GM18870 (cell line): ENCODE results near the gene KIR3DL2.
"Not testable (repeated sequence)": the region's sequence is repeated elsewhere in the genome, so short reads cannot be mapped to it uniquely, and the experiment has no call there.

Experiments used
- ATAC-seq: cut with Tn5 transposase; IDR thresholded peaks from one replicate; pipeline ENCODE4 v1.9.1; 2021; ENCODE audit warnings: moderate library complexity; ENCODE audit not compliant: unreplicated experiment

The KIR3DL2 gene

DNA sequence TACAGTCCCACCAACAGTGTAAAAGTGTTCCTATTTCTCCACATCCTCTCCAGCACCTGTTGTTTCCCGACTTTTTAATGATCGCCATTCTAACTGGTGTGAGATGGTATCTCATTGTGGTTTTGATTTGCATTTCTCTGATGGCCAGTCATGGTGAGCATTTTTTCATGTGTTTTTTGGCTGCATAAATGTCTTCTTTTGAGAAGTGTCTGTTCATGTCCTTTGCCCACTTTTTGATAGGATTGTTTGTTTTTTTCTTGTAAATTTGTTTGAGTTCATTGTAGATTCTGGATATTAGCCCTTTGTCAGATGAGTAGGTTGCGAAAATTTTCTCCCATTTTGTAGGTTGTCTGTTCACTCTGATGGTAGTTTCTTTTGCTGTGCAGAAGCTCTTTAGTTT is 13.2 kb downstream of the KIR3DL2 start:
- ATAC-seq: not testable (repeated sequence)

DNA sequence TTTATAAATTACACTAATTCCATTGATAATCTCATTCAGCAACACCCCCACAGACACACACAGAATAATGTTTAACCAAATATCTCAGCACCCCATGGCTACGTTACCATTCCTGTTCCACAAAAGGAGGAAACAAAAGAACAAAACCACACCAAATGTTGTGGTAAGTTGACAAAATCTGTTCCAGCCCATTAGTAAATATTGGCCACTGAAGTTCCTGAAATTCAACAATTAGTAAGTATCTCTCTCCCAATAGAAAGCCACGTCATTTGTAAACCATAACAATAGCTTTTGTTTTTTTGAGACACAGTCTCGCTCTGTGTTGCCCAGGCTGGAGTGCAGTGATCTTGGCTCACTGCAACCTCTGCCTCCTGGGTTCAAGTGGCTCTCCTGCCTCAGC is 21.5 kb downstream of the KIR3DL2 start:
- ATAC-seq: no peak

DNA sequence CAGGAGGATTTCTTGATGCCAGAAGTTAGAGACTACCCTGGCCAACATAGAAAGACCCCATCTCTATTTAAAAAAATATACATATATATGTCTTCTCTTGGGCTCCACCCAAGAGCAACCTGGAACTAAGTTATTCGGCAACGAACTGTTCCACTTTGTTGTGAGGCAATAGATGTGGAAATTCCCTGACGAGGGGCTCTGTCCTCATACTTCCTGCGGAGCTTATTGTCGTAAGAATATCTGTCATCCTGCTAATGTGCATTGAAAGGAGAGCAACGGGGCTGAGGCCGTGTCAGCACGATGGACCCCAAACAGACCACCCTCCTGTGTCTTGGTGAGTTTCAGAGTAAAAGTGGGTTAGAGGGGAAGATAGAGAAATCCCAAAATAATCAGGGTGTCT is 23.7 kb downstream of the KIR3DL2 start, which contains the start of gene FCAR:
FCAR (plus strand) TSS at position 246 of the 400 bp plus-strand sequence; CDS start at position 301, 55 bp downstream.
- no peak for ATAC-seq

DNA sequence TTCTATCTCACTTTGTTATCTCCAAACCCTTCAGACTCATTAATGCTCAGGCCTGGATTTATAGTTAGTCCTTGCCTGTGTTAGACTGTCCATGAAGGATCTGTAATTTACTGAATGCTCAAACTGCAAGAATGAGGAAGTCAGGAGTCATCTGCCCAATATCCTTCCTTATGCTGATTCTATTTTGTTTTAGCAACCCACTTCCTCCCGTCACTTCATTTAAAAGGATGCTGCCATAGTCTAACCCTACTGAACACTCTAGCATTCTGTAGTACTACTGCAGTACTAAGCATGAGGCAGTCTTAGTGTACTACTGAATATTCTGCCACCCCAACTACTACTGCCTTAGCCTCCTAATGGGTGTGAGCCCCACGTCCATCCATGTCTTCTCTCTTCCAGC is 25.3 kb downstream of the KIR3DL2 start:
- ATAC-seq: no peak

DNA sequence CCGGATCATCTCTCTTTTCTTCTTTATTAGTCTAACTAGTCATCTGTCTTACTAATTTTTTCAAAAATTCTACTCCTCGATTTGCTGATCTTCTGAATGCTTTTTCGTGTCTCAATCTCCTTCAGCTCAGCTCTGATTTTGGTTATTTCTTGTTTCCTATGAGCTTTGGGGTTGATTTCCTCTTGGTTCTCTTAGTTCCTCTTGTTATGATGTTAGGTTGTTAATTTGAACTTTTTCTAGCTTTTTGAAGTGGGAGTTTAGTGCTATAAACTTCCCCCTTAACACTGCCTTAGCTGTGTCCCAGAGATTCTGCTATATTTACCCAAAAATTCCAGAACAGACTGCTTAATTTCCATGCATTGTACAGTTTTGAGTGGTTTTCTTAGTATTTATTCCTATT is 27.2 kb downstream of the KIR3DL2 start:
- ATAC-seq: no peak

DNA sequence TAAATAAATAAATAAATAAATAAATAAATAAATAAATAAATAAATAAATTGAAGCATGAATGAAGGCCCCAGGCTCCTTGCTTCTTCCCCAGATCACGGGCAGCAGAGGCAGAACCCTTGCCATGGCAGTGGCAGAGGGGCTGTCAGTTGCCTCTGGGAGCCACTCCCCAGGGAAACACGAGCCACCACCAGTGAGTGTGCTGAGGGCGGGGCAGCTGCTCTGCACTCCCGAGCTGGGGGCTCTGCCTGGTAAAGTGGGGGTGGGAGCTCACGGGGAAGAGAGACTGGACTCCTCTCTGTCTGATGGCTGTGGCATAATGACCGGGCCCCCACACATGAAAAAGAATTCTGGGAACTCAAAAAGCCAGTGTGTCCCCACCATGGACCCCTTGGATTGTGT is 31.6 kb downstream of the KIR3DL2 start:
- ATAC-seq: no peak

DNA sequence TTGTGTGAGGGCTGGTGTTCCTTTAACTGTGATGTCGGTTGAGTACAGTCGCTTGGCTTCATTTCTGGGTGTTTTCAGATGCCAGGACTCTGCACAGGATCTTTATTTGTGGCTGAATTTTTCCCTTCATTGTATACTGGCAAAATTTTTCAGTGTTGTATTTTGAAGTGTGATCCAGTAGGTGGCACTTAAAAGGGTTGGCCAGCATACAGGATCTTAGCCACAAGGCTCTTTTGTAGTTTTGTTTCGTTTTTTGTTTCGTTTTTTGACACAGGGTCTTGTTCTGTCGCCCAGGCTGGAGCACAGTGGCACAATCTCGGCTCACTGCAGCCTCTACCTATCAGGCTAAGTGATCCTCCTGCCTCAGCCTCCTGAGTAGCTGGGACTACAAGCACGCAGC is 32.5 kb downstream of the KIR3DL2 start:
- no peak for ATAC-seq

DNA sequence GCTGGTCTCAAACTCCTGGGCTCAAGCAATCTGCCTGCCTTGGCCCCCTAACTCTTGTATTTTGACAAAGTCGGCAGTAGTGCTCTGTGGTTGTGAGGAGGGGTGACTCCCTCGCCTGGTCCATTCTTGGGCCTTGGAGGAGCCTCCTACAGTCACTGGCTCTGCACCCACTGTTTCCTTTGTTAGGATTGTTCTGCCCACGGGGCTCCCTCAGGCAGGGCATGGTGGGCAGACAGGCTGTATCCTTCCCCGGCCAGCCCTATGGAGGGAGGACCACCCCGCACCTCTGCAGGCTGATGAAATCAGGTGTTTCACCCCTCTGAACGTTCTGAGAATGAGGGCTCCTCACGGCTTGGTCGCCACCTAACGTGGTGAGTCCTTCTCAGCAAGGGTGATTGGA is 33.0 kb downstream of the KIR3DL2 start:
- no peak for ATAC-seq

DNA sequence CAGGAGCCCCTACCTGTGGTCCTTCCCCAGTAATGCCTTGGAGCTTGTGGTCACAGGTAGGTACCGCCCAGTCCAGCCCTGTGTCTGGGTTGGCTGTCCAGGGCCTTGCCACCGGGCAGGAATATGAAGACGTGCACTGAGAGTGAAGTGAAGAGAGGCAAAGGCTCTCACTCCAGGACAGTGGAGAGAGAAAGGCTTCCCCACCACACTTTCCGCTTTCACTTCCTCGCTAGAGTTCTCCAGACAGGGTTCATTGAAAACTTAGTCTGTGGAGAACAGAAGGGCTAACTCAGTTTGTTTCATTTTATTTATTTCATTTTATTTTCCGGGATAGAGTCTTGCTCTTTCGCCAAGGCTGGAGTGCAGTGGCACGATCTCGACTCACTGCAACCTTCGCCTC is 38.0 kb downstream of the KIR3DL2 start:
- no peak for ATAC-seq

DNA sequence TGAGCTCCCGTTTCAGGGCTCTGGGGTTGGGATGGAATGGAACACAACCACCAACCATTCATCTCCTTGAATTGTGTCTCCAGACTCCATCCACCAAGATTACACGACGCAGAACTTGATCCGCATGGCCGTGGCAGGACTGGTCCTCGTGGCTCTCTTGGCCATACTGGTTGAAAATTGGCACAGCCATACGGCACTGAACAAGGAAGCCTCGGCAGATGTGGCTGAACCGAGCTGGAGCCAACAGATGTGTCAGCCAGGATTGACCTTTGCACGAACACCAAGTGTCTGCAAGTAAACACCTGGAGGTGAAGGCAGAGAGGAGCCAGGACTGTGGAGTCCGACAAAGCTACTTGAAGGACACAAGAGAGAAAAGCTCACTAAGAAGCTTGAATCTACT is 39.3 kb downstream of the KIR3DL2 start:
- ATAC-seq: no peak

DNA sequence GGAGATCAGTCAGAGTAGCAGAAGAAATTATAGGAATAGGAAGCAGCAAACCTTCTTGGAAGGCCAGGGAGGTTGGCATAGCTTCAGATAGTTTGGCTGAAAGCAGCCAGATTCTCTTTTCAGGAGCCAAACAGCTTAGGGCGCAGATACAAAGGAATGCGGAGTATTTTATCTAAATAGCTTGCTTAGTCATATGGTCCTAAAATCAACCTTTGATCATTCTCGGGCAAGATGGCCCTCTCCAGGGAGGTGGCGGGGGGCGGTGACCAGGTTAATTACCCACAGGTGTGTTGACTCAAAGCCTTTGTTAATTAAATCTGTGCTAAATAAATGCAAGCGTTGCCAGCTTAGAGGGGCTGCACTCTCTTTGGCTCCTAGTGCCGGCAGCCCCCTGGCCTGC is 43.2 kb downstream of the KIR3DL2 start:
- ATAC-seq: no peak

DNA sequence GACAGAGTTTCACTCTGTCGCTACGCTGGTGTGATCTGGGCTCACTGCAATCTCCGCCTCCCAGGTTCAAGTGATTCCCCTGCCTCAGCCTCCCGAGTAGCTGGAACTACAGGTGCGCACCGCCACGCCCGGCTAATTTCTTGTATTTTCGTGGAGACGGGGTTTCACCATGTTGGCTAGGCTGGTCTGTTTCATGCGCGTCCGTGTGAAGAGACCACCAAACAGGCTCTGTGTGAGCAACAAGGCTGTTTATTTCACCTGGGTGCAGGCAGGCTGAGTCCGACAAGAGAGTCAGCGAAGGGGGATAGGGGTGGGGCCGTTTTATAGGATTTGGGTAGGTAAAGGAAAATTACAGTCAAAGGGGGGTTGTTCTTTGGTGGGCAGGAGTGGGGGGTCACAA is 43.9 kb downstream of the KIR3DL2 start:
- not testable (repeated sequence) for ATAC-seq

DNA sequence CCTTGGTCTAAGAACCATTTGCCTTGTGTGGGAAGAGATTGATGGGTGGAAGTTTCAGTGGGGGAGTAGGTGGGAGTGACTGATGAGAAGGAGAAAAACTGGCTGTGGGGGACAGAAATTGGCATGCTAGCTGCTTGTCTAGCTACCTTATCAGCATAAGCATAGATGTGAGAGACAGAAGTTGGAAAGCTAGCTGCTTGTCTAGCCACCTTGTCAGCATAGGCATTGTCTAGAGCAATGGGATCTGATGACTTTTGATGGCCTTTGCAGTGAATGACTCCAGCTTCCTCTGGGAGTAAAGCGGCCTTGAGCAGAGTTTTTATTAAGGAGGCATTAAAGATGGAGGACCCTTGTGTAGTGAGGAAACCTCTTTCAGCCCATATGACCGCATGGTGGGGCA is 45.8 kb downstream of the KIR3DL2 start:
- no peak for ATAC-seq

DNA sequence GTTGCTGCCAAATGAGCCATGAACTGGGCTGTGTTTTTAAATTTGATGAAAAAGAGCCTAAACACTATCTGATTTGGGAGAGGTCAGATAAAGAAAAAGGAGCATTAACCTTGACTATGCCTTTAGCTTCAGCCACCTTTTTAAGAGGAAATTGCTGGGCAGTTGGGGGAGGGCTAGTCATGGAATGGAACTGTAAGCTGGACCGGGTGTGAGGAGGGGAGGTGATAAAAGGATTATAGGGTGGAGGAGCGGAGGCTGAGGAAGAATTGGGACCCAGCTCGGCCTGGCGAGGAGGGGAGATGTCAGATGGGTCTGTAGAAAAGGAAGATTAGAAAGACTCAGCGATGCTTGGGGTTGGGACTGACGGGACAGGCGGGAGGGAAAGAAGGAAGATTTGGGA is 48.4 kb downstream of the KIR3DL2 start:
- not testable (repeated sequence) for ATAC-seq

DNA sequence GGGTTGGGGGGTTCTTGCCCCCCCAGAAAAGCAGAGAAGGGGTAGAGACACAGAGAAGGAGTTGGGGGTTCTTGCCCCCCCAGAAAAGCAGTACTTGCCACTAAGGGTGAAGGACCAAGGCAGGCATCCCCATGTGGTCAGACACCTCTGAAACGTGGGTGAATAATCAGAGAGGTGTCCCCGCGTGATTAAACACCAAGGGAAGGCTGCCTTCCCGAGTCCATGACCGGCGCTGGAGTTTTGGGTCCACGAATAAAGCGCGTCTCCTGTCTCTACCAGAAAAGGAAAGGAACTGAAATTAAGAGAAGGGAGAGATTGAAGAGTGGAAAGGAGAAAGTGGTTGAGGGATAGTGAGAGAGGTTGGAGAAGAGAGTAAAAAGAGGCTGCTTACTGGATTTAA is 49.4 kb downstream of the KIR3DL2 start:
- ATAC-seq: not testable (repeated sequence)

DNA sequence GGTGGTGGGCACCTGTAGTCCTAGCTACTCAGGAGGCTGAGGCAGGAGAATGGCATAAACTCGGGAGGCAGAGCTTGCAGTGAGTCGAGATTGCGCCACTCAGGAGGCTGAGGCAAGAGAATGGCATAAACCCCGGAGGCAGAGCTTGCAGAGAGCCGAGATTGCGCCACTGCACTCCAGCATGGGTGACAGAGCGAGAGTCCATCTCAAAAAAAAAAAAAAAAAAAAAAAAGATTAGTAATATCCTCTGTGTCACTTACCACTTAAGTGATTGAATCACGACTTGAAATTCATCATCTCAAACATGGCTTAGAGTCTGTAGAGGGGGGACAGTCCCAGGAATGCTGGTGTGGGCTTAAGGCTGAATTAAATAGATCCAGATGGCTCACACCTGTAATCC is 50.9 kb downstream of the KIR3DL2 start:
- not testable (repeated sequence) for ATAC-seq

DNA sequence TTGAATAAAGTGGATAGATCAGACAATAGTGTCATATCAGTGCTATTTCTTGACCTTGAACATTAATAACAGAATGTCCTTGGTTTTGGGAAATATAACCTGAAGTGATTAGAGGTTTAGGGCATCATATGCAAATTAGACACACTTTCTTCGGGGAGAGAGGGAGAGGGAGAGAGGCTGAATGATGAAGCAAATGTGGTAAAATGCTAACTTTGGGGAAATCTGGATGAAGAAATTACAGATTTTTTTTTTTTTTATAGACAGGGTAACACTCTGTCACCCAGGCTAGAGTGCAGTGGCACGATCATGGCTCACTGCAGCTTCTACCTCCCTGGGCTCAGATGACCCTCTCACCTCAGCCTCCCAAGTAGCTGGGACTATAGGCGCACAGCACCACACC is 51.8 kb downstream of the KIR3DL2 start:
- ATAC-seq: no peak

DNA sequence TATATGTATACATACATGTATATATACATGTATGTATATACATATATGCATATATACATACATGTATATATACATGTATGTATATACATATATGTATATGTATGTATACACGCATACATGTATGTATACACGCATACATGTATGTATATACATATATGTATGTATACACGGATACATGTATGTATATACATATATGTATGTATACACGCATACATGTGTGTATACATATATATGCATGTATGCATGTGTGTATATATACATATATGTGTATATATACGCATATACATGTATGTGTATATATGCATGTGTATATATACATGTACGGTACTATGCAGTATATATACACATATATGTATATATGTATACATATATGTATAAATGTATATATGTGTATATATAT is 53.1 kb downstream of the KIR3DL2 start:
- no peak for ATAC-seq

DNA sequence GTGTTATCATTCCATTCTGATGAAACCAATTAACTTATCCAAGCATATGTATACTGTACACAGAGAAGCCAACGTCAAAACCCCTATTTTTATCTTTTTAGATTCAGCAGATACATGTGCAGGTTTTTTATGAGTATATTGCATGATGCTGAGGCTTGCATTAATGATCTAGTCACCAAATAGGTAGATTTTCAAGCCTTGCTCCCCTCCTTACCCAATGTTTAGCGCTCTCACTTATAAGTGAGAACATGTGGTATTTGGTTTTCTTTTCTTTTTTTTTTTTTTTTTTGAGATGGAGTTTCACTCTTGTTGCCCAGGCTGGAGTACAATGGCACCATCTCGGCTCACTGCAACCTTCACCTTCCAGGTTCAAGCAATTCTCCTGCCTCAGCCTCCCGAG is 54.0 kb downstream of the KIR3DL2 start:
- ATAC-seq: not testable (repeated sequence)

DNA sequence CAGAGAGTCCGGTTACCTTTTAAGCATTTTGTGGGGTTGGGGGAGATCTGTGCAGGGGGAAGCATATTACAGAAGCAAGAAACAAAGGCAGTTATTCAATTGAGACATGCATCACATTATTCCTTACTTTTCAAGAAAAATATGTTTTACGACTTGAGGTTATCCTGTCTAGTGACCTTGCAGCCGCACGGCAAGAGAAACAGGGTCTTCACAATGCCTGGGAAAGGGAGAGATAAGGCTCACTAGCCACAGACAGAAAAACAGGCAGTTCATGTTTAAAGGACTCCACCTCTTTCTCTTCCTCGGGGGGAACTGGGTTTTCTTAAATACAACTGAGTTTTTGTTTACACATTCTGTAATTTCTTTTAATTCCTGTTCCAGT is 55.2 kb downstream of the KIR3DL2 start:
- no peak for ATAC-seq

DNA sequence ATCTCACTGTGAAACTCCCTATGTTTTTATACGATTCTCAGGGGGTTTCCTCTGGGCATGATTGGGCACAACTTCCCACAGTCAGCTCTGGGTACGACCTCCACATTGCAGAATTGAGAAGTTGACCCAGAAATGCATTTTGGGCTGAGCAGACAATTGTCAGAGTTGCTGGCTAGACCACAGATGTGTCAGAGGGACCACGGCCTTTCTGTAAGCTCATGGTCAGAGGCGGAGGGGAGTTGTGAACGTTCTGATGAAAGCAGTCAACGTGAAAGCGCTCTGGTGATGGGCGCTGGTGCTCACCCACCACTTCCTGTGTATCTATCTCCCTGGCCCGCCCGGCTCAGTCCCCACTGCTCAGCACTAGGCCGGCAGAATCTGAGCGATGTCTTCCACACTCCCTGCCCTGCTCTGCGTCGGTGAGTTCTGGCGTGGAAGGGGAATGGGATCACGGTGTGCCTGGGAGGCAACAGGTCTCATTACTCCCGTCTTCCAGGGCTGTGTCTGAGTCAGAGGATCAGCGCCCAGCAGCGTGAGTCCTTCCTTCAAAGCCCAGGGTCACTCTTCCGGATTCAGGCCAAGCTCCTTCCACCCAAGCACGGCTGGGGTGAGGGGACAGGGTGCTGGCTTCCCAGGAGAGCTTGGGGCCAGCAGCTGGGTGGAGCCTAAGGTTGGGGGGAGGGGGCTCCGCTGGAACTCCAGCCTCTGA is 55.7 kb downstream of the KIR3DL2 start, which contains the start of gene NCR1:
NCR1 (plus strand) TSS at position 346 of the 709 bp plus-strand sequence; CDS start at position 386, 40 bp downstream.
- ATAC-seq: no peak

DNA sequence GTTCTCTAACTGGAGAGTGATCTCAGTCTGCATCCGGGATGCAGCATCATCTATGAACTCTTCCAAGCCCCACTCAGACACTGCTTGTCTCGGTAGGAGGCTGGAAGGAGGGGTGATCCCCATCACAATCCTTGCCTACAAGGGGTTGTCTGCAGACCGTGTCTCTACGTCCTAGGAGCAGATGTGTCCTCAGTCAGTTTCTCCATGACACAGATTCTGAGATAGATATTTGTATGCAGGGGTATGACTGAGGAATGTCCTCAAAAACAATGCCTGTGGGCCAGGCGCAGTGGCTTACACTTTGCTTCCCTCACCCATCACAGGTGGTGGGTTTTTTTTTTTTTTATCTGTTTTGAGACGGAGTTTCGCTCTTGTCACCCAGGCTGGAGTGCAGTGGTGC is 56.6 kb downstream of the KIR3DL2 start:
- no peak for ATAC-seq

DNA sequence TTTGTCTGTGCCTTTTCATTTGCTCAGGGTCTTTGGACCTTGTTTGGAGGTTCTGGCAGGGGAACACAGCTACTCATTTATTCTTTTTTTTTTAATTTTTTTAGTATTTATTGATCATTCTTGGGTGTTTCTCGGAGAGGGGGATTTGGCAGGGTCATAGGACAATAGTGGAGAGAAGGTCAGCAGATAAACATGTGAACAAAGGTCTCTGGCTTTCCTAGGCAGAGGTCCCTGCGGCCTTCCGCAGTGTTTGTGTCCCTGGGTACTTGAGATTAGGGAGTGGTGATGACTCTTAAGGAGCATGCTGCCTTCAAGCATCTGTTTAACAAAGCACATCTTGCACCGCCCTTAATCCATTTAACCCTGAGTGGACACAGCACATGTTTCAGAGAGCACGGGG is 57.7 kb downstream of the KIR3DL2 start:
- ATAC-seq: not testable (repeated sequence)
